ENCODE measurements around the gene ZNF460.
A peak's percentile ranks its signal among the peaks of the same experiment; 100 is the strongest.
"Not testable (repeated sequence)": the region's sequence is repeated elsewhere in the genome, so short reads cannot be mapped to it uniquely, and the experiment has no call there.

The ZNF460 gene

DNA sequence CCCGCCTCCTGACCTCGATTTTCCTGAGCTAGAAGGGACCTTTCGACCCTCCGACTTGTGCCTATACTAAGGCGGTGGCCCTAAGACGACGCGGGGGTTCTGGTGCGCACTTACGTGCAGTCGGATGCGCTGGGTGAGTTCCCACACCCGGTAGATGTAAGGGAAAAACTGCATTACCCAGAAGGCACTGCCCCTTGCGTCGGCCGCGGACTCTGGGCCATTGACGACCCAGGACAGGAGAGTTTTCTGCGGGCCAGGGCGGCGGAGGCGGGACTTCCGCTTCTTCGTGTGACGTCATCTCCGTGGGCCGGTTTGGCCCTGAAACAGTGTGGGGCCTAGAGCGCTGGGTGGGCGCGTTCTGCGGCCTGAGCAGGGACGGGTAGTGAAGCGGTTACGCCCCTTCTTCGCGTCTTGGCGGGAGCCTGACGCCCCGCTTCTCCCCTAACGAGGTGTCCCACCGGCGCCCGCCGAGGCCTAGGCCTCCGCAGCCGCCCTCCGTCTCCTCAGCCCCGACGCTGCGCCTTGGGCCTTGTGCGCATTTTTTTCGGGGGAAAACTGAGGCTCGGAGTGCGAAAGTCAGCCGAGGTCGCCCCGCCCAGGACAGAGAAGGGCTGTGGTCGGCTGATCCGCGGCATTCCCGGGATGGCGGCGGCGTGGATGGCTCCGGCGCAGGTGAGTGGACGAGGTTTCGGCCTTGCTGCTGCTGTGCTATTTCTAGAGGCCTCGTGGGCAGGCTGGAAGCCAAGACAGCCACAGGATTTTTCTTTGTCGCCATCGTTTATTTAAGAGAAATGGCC is at the start of gene ZNF460:
ZNF460 (plus strand) TSS at position 321 of the 797 bp plus-strand sequence; CDS start at position 643, 322 bp downstream.
- peak; percentile 82 to 93 for DNase-seq

DNA sequence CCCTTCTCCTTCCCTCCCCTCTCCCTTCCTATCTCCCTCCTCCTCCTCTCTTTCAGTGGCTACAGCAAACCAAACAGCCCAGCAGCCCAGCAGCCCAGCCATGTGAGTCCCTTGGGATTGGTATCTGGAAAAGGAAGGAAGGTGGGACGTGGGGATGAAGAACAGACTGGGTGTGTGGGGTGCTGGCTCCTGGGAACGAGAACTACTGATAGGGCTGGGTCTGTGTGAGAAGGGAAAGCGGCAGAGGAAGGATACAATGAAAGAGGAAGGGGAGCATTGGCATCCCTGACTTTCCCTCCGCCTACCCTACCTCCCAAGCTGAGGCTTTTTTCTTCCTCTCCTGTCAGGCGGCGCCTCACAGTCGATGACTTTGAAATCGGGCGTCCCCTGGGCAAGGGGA is 48.6 kb upstream of the ZNF460 start:
- no peak for DNase-seq

GRCh38 chr19:57233207-57233606 is 47.1 kb upstream of the ZNF460 start:
- DNase-seq: no peak

GRCh38 chr19:57239982-57240310 is 40.3 kb upstream of the ZNF460 start:
- no peak for DNase-seq

- peak; percentile 75 to 82 for DNase-seq
These were observed 39.8 kb upstream of the ZNF460 start, which contains the start of gene ZNF805 for GRCh38 chr19:57240311-57241090. Gene ZNF805, plus strand, starts transcription at chr19:57240632. Its CDS starts 260 bp downstream, at chr19:57240892.

- no peak for DNase-seq
These were observed 39.1 kb upstream of the ZNF460 start for GRCh38 chr19:57241176-57241575.

DNA sequence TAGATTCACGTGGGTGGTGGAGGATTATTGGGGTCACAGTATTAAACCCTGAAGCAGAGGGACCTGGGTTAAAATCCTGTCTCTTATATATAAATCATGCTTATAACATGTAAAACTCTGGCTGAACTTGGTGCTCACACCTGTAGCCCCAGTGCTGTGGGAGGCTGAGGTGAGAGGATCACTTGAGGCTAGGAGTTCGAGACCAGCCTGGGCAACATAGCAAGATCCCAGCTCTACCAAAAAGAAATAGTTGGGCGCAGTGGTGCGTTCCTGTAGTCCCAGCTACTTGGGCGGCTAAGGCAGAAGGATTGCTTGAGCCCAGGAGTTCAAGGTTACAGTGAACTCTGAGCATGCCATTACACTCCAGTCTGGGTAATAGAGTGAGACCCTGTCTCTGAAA is 37.5 kb upstream of the ZNF460 start:
- DNase-seq: no peak

- no peak for DNase-seq
These were observed 35.8 kb upstream of the ZNF460 start for GRCh38 chr19:57244513-57244912.

DNA sequence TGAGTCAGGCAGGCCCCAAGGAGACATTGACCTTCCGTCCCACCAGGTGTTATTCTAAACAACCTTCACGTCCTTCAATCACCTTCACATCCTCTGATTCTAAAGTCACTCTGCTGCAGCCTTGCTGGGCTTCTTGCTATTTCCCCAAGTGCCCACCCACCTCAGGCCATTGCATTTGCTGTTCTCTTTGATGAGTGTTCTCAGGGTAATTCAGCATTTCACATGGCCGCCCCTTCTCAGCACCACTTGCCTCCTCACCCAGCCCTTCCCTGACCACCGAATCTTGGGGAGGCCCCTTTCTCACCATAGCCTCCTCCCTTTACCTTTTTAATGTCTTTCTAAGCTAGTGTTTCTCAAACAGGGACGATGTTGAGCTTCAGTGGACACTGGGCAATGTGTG is 35.2 kb upstream of the ZNF460 start:
- no peak for DNase-seq

DNA sequence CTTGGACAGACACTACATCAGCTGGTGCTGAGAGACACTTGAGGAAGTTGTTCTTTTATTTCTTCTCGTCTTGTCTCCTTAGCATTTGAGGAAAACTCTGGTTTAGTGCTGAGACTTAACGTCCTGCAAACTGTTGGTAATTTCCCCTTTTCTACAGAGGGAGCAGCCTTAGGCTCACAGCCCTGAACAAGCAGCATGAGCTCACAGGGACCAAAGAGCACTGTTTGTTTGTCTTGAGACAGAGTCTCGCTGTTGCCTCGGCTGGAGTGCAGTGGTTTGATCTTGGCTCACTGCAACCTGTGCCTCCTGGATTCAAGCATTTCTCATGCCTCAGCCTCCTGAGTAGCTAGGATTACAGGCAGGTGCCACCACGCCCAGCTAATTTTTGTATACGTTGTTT is 34.3 kb upstream of the ZNF460 start:
- no peak for DNase-seq

DNA sequence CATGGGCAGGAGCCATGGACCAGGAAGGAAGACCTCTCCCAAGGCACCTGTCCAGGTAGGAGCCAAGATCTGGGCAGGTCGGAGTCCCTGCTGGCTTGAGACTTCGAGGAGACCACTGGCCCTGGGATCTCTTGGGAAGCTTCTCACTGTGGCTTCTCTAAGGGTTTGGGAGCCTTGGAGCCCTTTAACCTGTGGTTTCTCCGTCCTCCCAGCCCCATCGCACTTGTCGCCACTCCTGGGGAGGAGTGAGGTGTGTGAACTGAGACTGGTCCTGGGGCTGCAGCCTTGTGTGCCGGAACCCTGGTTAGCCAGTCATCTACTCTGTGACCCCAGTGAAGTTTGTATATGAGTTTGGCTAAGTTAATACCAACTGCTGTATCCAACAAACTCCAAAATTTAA is 31.6 kb upstream of the ZNF460 start:
- no peak for DNase-seq

GRCh38 chr19:57249329-57249728 is 31.0 kb upstream of the ZNF460 start:
- DNase-seq: no peak

GRCh38 chr19:57253767-57254166 is 26.5 kb upstream of the ZNF460 start:
- not testable (repeated sequence) for DNase-seq

GRCh38 chr19:57262044-57262443 is 18.2 kb upstream of the ZNF460 start:
- no peak for DNase-seq

GRCh38 chr19:57263244-57263741 is 17.0 kb upstream of the ZNF460 start:
- no peak for DNase-seq

DNA sequence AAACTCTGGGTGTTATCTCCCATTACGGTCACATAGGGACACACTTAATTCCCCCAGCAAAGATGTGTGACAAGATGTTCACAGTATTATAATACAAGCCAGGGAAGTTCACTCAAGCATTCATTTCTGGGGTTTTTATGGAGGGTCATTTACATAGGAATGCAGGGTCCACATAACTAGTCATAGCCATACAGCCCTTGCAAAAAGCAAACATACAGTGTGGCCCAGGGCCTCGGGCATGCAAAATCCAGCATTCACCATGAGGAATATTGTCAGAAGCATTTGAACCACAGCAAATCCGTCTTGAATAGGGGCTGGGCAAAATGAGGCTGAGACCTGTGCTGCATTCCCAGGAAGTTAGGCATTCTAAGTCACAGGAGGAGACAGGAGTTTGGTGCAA is 13.0 kb upstream of the ZNF460 start:
- DNase-seq: no peak

GRCh38 chr19:57269515-57270250 is 10.6 kb upstream of the ZNF460 start:
- peak in 1 of 2 experiments; percentile 4 for DNase-seq

- DNase-seq: no peak
These were observed 9.0 kb upstream of the ZNF460 start for GRCh38 chr19:57271280-57271679.

GRCh38 chr19:57273014-57273413 is 7.3 kb upstream of the ZNF460 start:
- DNase-seq: no peak

DNA sequence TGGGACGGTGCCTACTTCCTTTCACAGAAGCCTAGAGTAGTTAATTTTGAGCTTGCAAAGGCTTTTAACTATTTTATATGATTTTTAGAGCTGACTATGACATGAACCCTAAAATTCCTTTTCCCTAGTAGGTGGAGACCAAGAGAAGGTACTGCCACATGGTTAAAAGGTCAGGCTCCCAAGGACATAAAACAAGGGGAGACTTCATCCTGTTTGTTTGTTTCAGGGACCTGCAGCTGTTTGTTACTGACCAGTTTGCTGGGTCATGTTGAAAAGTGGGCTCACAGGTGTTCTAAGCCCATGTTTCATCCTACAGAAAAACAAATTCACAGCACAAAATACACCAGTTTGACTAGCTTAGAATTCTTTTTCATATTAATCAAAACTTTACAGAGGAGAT is 3.9 kb upstream of the ZNF460 start:
- DNase-seq: no peak

GRCh38 chr19:57278481-57278880 is 1.8 kb upstream of the ZNF460 start:
- not testable (repeated sequence) for DNase-seq

GRCh38 chr19:57279418-57280164 is 694 bp upstream of the ZNF460 start:
- DNase-seq: peak; percentile 77 to 85

Measured in SW 1271 (cell line).